Muscle of back (tissue), 11 donors: ENCODE results near the gene CCR9. TPM values are rescaled to one million over a fixed set of nuclear protein-coding genes. Genes with fewer than 3 reads are reported as not detected.

Source experiments
- DNase-seq, 3 donors: peaks; one replicate each; pipeline versions ENCODE4 v3.0.0 to v3.0.0-alpha.2; 2013
- polyA plus RNA-seq, 10 donors: library from polyadenylated mRNA; unstranded; fragments of 120-200 nt; gene quantifications; one replicate each; pipeline ENCODE4 v1.2.1, GENCODE V29; 2013; ENCODE audit not compliant: insufficient read length in 10 of 10

Gene CCR9
- polyA plus RNA-seq, 10 donors, result 0.11 to 0.31 (median 0.13) TPM; not detected in 7

DNA sequence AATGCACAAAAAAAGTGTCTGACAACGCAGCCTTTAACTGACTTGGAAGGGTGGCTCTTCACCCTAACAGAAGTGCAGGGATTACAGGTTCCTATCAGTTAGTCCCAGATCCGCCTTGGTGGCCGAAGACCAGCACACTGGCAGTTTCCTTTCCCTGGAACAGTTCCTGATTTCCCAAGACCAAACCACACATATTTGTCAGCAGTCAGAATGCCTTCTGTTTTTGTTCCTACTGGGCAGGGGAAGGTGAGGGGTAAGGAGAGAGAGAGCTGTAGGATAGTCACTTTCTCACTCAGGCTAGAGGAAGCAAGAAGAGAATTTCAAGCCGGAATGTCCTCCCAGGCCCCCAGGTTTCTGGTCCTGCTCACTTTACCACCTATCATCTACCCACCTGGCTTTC lies 66.1 kb downstream of the CCR9 start:
- no peak for DNase-seq

Other genes with a start within 250 kb of the CCR9 start
- 10 to 100 TPM; 22.8 to 38.6 (median 28.4) TPM for gene SACM1L, start 197.1 kb upstream of the CCR9 start, polyA plus RNA-seq
- under 1 TPM; 0.09 to 0.29 (median 0.16) TPM for gene SLC6A20, start 90.0 kb upstream of the CCR9 start, polyA plus RNA-seq
- gene LZTFL1, start 44.4 kb upstream of the CCR9 start, polyA plus RNA-seq, result 10 to 100 TPM; 13.1 to 21.7 (median 16.0) TPM
- gene CXCR6, start 56.9 kb downstream of the CCR9 start, polyA plus RNA-seq, result under 1 TPM; 0.12 to 0.66 (median 0.34) TPM
- gene FYCO1, start 109.3 kb downstream of the CCR9 start, polyA plus RNA-seq, result 10 to 100 TPM; 23.2 to 39.4 (median 30.1) TPM
- gene XCR1, start 140.9 kb downstream of the CCR9 start, polyA plus RNA-seq, result under 1 TPM; 0.05 to 0.90 (median 0.19) TPM